Hepatic stellate cell (primary cell): ENCODE data around the gene FNDC1.

ENCODE experiments used
- DNase-seq: peaks from one replicate; pipeline ENCODE4 v3.0.0; 2011; ENCODE audit warnings: low spot score

FNDC1 gene

DNA sequence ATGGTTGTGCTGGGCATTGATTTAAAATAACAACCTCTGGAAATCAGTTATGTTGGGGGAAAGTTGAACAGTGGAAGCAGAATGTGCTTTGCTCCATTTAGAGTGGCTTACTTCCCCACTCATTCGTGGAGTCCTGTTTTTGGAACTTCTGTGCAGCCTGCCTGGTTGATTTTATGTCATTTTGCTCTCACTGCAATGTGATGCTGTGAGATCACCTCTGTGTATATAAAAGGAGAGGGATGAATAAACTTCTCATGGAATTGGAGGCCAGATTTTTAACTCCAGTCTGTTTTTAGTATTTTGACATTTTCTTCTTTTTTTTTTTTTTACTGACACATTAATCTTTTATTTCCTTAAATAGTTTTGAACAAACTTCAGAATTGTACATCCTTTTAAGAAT is 139.0 kb downstream of the FNDC1 start:
- no peak for DNase-seq

DNA sequence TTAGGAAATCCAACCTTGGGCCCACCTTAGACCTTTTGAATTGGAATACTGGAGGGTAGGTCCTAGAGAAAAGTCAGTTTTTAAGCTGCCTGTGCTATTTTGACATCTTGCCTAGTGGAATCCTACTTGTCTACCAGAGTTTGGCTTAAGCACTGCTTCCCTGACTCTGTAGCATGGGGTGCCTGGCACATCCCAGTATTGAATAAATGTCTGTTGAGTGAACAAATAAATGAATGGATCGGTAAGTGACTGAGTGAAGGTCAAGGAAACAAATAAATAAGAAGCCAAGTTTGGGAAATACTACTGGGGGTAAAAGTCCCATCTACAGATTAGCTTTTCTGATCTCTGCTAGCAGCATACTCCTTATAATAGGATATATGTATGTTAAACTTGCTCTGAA is 140.5 kb downstream of the FNDC1 start:
- DNase-seq = no peak

DNA sequence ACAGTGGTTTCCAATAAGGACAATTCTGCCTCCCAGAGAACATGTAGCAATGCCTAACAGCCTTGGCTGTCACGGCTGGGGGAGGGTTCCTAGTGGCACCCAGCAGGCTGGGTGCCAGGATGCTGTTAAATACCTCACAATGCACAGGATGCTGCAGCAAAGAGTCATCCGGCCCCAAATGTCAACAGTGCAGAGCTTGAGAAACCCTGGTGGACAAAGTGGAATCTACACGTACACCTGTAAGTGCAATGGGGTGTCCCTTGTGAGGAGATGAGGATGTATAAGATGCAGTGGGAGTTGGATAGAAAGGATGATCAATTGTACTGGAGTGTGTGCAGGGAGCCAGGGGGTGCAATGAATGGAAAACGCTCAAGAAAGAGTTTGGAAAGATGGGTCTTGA is 142.4 kb downstream of the FNDC1 start:
- no peak for DNase-seq

DNA sequence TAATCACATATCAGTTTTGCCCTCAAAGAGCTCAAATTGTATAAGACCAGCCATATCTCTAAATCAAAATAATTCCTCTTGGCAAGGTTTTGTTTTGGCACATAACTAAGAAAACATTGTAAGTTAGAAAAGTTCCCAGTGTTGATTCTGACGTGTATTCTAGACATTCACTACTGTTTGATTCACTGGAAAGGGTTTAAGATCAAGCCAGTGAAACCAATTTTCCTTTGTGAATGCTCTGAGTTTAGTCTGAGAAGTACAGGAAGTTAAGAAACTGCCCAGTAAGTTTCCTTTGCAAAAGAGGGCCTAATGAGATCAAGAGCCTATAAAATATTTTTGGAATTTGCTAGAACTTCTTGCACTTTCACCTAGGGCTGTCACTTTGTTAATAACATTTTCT is 143.0 kb downstream of the FNDC1 start:
- no peak for DNase-seq

DNA sequence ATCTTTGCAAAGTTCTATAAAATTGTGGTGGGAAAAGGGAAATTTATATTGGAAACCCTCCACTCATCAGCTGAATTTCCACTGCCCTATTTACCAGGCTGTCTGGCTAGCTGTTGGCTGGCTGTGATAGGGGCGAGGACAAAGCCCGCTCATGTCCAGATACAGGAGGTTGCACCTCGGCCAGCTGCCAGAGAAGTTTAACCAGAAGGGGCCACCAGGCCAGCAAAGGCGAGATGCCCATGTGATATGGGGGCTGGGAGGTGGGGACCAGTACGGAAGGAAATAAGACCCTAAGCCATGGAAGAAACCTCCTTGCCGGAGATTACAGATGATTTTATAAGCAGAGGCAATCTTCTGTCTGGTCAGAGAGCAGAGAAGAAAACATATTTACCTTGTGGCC is 143.8 kb downstream of the FNDC1 start:
- DNase-seq = no peak

DNA sequence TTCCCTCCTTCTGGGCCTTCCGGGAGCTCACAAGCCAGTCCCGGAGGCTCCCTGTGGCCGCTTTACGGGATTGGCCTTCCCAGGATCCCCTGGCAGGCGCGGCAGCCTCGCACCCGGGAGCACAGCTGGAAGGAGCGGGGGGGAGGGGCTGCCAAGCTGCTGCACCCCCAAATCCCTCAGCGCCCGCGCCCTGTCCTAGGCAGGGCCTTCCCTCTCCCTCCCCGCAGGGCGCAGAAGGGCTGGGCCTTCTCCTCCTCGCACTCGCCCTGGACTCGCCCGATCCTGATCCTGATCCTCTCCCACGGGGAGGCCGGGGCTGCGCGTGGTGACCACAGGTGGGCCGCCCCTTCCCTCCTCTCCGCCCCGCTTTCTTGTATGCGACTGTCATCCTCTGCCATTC is 146.4 kb downstream of the FNDC1 start:
- DNase-seq = no peak

DNA sequence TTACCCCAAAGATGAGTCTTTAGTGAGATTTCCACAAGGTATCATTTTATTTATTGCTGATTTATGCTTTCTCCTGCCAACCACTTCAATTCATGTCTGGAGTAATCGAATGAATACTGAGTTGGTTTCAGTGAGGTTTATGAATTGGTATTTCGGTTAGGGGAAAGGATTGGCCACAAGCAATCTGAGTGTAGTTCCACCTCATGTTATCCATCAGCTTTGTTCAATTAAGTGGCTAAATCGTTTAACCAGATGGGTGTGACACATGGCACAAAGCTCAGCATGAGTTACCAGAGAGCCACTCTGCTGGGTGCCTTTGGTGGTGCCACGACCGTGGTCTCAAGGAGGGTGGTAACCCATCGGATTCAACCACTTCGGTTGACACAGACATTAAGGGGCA is 148.2 kb downstream of the FNDC1 start:
- DNase-seq = no peak

DNA sequence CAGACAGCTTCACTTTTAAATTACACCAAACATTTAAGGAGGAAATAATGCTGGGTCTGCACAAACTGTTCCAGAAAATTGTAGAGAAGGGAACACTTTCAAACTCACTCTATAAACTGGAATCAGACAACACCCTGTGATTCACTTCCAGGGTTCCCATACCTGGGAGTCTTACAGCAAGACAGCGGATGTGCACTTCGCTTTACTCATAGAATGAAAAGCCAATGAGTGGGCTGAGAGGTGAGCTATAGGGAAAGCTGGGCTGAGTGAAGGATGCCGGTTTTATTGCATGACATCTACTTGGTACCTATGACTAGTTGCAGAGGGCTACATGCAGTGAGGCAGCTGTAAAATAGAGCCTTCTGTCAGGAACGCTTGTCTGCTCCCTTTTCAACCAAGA is 152.1 kb downstream of the FNDC1 start:
- DNase-seq = no peak
